ENCODE measurements around the gene DNAI7.

DNAI7 gene

DNA sequence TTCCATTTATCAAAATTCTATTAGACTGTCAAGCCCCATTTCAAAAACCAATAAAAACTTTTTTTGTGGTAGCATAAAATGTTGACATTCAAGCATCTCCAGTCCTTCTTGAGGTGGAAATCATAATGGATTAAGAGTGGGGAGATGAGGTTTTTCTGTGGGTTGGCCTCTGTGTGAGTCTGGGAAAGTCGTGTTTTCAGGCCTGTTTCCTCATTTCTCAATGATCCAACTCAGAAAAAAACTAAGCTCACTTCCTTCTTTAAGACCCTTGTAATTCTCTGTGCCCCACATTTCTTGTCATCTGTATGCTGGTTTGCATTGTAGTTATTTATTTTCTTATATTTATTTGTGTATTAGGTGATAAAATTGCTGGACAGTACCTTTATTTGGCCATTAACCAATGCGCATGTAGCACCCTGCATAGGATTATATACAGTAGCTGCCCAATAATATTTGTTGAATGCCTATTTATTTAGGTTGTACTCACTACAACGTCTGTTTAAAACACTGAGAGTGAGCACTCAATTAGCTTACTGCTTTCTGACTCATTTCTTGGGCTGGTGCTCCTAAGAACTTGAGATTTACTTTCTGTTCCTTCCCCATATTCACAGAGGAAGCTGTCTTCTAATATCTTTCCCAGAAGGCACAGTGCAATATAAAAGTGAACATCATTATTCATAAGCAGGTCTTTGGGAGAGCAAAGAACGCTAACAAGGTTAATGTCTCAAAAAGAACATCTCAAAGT is 121.9 kb downstream of the DNAI7 start:
- FAIRE-seq (no peak), DNase-seq (ENCODE audit: insufficient read length, low spot score) (no peak)
- TF ChIP-seq, protein P1, sequence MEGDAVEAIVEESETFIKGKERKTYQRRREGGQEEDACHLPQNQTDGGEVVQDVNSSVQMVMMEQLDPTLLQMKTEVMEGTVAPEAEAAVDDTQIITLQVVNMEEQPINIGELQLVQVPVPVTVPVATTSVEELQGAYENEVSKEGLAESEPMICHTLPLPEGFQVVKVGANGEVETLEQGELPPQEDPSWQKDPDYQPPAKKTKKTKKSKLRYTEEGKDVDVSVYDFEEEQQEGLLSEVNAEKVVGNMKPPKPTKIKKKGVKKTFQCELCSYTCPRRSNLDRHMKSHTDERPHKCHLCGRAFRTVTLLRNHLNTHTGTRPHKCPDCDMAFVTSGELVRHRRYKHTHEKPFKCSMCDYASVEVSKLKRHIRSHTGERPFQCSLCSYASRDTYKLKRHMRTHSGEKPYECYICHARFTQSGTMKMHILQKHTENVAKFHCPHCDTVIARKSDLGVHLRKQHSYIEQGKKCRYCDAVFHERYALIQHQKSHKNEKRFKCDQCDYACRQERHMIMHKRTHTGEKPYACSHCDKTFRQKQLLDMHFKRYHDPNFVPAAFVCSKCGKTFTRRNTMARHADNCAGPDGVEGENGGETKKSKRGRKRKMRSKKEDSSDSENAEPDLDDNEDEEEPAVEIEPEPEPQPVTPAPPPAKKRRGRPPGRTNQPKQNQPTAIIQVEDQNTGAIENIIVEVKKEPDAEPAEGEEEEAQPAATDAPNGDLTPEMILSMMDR (IDR thresholded peaks at IDR 0.05; ENCODE audit: insufficient read depth, missing control alignments) = no peak

DNA sequence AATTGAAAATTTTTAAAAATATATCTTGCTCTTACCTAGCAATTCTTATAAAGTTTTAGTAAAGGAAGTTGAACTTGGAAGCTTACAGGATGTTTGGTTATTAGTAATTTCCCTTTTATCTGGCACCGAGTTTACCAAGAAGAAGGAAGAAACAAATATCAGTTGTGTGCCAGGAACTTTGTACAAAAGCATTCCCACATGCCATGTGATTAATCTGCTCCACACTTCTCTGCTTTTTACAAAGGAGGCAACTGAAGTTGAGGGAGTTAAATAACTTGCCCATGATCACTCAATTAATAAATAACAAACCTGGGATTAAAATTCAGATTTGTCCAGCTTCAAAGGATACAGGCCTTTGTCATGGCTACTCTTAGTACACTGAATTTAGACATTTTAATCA is 123.6 kb downstream of the DNAI7 start:
- no peak for FAIRE-seq
- DNase-seq (ENCODE audit: insufficient read length, low spot score) = no peak
- TF ChIP-seq, protein P1 (IDR thresholded peaks at IDR 0.05; ENCODE audit: insufficient read depth, missing control alignments) = no peak

DNA sequence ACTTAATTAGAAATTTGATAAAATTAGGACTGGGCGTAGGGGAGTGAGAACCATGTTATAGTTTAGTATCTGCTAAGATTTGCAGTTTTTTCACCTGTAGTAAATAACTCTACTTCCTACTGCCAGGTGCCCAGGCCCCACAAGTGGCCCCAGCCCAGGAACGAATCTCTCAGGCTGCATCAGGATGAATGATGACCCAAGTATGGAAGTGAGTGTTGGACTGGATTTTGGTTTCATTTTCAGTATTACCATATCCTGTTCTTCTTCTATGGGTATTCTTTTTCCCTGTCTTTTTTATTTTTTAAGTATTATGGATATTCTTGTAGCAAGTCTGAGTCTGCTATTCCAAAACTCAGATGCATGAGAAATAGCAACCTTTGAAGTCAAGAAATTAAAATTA is 125.7 kb downstream of the DNAI7 start:
- FAIRE-seq (no peak), DNase-seq (ENCODE audit: insufficient read length, low spot score) (no peak)
- TF ChIP-seq, protein P1 (IDR thresholded peaks at IDR 0.05; ENCODE audit: insufficient read depth, missing control alignments) = no peak

- no peak for DNase-seq (ENCODE audit: insufficient read length, low spot score)
- FAIRE-seq = no peak
- TF ChIP-seq, protein P1 (IDR thresholded peaks at IDR 0.05; ENCODE audit: insufficient read depth, missing control alignments) = no peak
These were observed 129.9 kb downstream of the DNAI7 start for GRCh38 chr12:25065035-25065434.

GRCh38 chr12:25063873-25064628 is 130.9 kb downstream of the DNAI7 start:
- FAIRE-seq = no peak

DNA sequence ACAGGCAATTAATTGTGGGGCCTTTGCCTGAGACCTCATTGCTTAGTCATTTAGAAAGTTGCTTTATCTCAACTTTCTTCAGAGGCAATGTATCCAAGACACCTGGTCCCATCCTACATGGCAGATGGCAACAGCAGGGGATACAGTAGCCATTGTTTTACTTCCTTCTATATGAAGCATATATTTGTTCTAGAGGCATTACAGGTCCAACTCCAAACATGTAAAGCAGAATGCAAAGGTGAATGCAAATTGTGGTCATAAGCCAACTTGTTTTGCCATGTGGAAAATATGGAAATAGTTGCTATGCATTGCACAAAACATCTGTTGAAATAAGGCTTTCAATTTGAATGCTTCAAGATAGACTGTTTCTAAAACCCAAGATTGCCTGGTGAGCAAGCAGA is 136.3 kb downstream of the DNAI7 start:
- TF ChIP-seq, protein P1 (IDR thresholded peaks at IDR 0.05; ENCODE audit: insufficient read depth, missing control alignments) = no peak
- no peak for DNase-seq (ENCODE audit: insufficient read length, low spot score)
- no peak for FAIRE-seq

More at GRCh38 chr12:25063873-25064628, 130.9 kb downstream of the DNAI7 start:
- TF ChIP-seq, protein P1 (IDR thresholded peaks at IDR 0.05; ENCODE audit: insufficient read depth, missing control alignments) = no peak
- no peak for DNase-seq (ENCODE audit: insufficient read length, low spot score)
